ENCODE results near the gene C17orf114.

Gene C17orf114

GRCh38 chr17:4766723-4767122 lies 35.4 kb downstream of the C17orf114 start:
- Mint-ChIP-seq H3K27me3 (ENCODE audit: unreplicated experiment) (peaks cover 15% of the 10 kb centered on the region), H3K27ac (ENCODE audit: unreplicated experiment) (no peak overlapping the region), H3K36me3 (ENCODE audit: unreplicated experiment) (no peaks in the 10 kb centered on the region)

GRCh38 chr17:4766201-4766600 lies 35.9 kb downstream of the C17orf114 start:
- Mint-ChIP-seq H3K27me3 (ENCODE audit: unreplicated experiment) (peaks cover 12% of the 10 kb centered on the region), H3K4me1 (ENCODE audit: unreplicated experiment) (no peaks in the 10 kb centered on the region), H3K4me3 (ENCODE audit: unreplicated experiment) (no peak overlapping the region), H3K27ac (ENCODE audit: unreplicated experiment) (no peak overlapping the region), H3K9me3 (ENCODE audit: unreplicated experiment) (no peaks in the 10 kb centered on the region), H3K36me3 (ENCODE audit: unreplicated experiment) (no peaks in the 10 kb centered on the region)
- DNase-seq (ENCODE audit: extremely low spot score, unreplicated experiment): no peak
- TF ChIP-seq CTCF (IDR thresholded peaks at IDR 0.05): no peak

More at GRCh38 chr17:4766723-4767122, 35.4 kb downstream of the C17orf114 start:
- DNase-seq (ENCODE audit: extremely low spot score, unreplicated experiment): no peak
- H3K4me1 Mint-ChIP-seq (ENCODE audit: unreplicated experiment): no peaks in the 10 kb centered on the region
- H3K9me3 Mint-ChIP-seq (ENCODE audit: unreplicated experiment): no peaks in the 10 kb centered on the region
- no peak overlapping the region for H3K4me3 Mint-ChIP-seq (ENCODE audit: unreplicated experiment)
- no peak for TF ChIP-seq CTCF (IDR thresholded peaks at IDR 0.05)

- H3K9me3 Mint-ChIP-seq (ENCODE audit: unreplicated experiment): no peaks in the 10 kb centered on the region
- H3K27me3 Mint-ChIP-seq (ENCODE audit: unreplicated experiment): peaks cover 19% of the 10 kb centered on the region
- no peak overlapping the region for H3K4me3 Mint-ChIP-seq (ENCODE audit: unreplicated experiment)
- no peak for DNase-seq (ENCODE audit: extremely low spot score, unreplicated experiment)
- no peak for TF ChIP-seq CTCF (IDR thresholded peaks at IDR 0.05)
- no peaks in the 10 kb centered on the region for H3K36me3 Mint-ChIP-seq (ENCODE audit: unreplicated experiment)
- no peak overlapping the region for H3K27ac Mint-ChIP-seq (ENCODE audit: unreplicated experiment)
- no peaks in the 10 kb centered on the region for H3K4me1 Mint-ChIP-seq (ENCODE audit: unreplicated experiment)
Observed at GRCh38 chr17:4764595-4764994, 37.5 kb downstream of the C17orf114 start.

- Mint-ChIP-seq H3K4me3 (ENCODE audit: unreplicated experiment) (no peak overlapping the region), H3K27me3 (ENCODE audit: unreplicated experiment) (peaks cover 40% of the 10 kb centered on the region), H3K4me1 (ENCODE audit: unreplicated experiment) (no peaks in the 10 kb centered on the region), H3K36me3 (ENCODE audit: unreplicated experiment) (no peaks in the 10 kb centered on the region), H3K27ac (ENCODE audit: unreplicated experiment) (no peak overlapping the region), H3K9me3 (ENCODE audit: unreplicated experiment) (no peaks in the 10 kb centered on the region)
- DNase-seq (ENCODE audit: extremely low spot score, unreplicated experiment): no peak
- no peak for TF ChIP-seq CTCF (IDR thresholded peaks at IDR 0.05)
Observed at GRCh38 chr17:4759776-4760236, 42.3 kb downstream of the C17orf114 start.

GRCh38 chr17:4753392-4753791 lies 48.7 kb downstream of the C17orf114 start:
- Mint-ChIP-seq H3K27ac (ENCODE audit: unreplicated experiment) (no peak overlapping the region), H3K27me3 (ENCODE audit: unreplicated experiment) (peaks cover 61% of the 10 kb centered on the region), H3K36me3 (ENCODE audit: unreplicated experiment) (no peaks in the 10 kb centered on the region), H3K4me1 (ENCODE audit: unreplicated experiment) (no peaks in the 10 kb centered on the region), H3K9me3 (ENCODE audit: unreplicated experiment) (no peaks in the 10 kb centered on the region), H3K4me3 (ENCODE audit: unreplicated experiment) (no peak overlapping the region)
- no peak for DNase-seq (ENCODE audit: extremely low spot score, unreplicated experiment)
- TF ChIP-seq CTCF (IDR thresholded peaks at IDR 0.05): no peak

Measured in osteocyte (in vitro differentiated cells).